MV-4-11 (cell line): Measurements from ENCODE around the gene RFTN2.

ENCODE experiments used
- DNase-seq: peaks from one replicate; lab custom pipeline; 2025; lab: John Stamatoyannopoulos, UW

The RFTN2 gene

GRCh38 chr2:197548582-197548981 lies 126.8 kb downstream of the RFTN2 start:
- DNase-seq, result no peak

- no peak for DNase-seq
These were observed 128.1 kb downstream of the RFTN2 start for GRCh38 chr2:197547163-197547900.

- DNase-seq, result no peak
These were observed 132.2 kb downstream of the RFTN2 start for GRCh38 chr2:197543206-197543605.

GRCh38 chr2:197539734-197540133 lies 135.7 kb downstream of the RFTN2 start:
- DNase-seq, result no peak

- no peak for DNase-seq
These were observed 137.0 kb downstream of the RFTN2 start for GRCh38 chr2:197538412-197538811.
